Germinal center (tissue), 1 donor: ENCODE results near the gene PARP16.
"Not testable (repeated sequence)": the region's sequence is repeated elsewhere in the genome, so short reads cannot be mapped to it uniquely, and the experiment has no call there.

Experiments
- DNase-seq: peaks from one replicate; pipeline ENCODE4 v3.0.0; 2012; ENCODE audit warnings: mixed read lengths, low spot score

PARP16 gene

DNA sequence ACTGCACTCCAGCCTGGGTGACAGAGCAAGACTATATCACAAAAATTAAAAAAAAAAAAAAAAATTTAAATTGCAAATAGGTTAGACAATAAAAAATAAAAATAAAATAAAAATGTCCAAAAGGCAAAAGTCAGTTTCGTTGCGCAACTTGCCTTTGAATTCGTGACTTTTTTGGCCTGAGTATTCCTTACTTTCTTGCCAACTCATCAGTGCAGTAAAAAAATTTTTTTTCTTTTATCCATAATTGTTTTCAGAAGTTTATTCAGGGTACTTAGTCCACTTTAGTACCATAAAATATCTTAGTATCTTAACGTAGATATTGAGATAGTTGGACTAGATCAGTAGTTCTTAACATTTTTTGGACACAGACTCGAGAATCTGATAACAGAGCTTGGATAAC lies 53.0 kb downstream of the PARP16 start:
- DNase-seq = no peak

DNA sequence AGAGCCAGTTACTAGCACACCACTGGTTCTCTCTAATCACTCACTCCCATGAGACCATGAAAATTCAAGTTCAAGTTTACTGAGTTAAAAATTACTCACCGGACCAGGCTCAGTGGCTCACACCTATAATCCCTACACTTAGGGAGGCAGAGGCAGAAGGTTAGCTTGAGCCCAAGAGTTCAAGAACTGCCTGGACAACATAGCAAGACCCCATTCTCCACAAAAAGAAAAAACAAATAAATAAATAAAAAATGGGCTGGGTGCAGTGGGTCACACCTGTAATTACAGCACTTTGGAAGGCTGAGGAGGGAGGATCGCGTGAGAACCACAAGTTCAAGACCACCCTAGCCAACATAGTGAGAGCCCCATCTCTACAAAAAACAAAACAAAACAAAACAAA lies 54.2 kb downstream of the PARP16 start:
- no peak for DNase-seq

DNA sequence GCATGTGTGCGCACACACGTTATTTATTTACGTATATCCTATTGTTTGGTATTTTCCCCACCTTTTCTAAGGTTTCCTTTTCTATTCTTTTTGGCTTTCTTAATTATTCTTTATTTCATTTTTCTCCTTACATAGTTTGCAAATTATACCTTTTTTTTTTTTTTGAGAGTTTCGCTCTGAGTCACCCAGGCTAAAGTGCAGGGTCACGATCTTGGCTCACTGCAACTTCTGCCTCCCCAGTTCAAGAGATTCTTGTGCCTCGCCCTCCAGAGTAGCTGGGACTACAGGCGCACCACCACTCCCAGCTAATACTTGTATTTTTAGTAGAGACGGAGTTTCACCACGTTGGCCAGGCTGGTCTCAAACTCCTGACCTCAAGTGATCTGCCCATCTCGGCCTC lies 55.4 kb downstream of the PARP16 start:
- no peak for DNase-seq

DNA sequence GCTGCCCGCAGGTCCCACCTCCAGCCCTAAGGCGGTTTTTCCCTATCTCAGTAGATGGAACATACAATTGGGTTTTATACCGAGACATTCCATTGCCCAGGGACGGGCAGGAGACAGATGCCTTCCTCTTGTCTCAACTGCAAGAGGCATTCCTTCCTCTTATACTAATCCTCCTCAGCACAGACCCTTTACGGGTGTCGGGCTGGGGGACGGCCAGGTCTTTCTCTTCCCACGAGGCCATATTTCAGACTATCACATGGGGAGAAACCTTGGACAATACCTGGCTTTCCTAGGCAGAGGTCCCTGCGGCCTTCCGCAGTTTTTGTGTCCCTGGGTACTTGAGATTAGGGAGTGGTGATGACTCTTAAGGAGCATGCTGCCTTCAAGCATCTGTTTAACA lies 59.8 kb downstream of the PARP16 start:
- DNase-seq = not testable (repeated sequence)

DNA sequence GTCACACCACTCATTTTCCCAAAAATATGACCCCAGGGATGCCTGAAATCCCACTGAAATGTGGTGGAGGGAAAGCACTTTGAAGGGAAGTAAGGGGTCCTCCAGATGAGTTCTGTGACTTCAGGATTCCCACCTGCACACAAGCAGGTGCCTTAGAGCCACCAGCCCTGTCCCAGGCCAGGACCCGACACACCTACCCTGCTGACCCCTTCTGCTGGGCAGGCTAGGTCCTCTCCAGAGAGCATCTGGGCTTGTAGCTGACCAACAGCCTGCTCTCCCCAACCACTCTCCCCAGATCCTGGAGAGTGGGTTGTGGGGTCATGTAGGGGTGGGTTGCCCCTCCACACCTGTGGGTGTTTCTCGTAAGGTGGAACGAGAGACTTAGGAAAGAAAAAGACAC lies 60.5 kb downstream of the PARP16 start:
- DNase-seq = no peak

DNA sequence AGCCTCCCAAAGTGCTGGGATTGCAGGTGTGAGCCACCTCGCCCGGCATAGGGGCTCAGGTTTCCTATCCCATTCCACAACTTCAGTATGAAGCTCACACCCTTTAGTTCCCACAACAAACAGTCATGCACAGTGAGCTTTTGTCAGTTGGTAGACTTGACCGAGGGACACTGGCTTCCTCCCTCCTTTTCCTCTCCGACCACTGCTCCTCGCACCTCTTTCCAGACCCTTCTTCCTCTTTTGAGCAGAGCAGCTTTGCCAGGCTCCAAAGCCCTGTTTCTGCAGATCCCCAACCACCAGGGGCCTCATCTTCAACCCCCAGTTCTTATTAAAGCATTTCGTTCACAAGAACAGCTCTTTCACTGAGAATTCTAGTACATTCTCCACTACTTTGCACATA lies 62.7 kb downstream of the PARP16 start:
- no peak for DNase-seq

DNA sequence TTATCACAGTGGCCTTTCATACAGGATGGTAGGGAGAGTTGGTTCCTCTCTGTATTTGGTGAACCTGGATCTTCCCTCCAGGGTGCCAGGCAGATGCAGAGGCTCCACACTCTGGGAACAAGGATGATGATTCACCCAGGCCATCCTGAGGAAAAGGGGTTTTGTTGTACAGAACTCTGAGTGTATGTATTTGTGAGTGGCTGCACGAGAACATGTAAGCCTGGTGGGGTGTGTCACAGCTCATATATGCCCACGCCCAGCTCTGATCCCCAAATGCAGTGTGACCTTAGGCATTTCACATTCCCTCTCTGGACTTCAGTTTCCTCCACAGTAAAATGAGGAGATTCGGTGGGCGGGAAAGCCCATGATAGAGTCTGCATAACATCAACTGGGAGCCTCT lies 63.8 kb downstream of the PARP16 start:
- DNase-seq = no peak

DNA sequence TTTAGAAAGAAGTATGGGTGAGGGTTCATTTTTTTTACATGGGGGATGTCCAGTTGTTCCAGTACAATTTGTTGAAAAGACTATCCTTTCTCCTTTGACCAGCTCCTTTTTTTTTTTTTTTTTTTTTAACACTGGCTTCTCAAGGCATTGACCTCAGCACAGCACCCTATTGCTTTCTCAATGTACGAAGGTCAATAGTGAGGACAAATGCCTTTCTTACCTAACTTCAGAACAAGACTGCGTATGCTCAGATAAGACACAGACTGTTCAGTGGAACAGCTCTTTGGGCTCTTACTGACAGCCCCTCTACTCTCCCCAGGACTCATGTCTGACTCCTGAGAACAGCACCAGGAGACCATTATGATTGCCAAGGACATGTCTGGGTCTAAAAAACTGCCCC lies 65.0 kb downstream of the PARP16 start:
- no peak for DNase-seq

DNA sequence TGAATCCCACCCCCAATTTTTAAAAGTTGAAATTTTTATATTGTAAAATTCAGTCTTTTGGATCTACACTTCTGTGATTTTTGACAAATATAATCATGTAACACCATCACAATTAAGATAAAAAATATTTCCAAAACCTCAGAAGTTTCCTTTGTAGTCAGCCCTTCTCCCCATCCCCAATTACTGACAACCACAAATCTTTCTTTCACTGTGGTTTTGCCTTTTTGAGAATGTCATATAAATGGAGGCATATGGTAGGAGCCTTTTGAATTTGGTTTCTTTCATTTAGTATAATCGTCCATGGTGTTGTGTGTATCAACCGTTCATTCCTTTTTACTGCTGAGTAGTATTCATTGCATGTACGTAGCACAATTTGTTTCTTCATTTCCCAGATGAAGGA lies 67.5 kb downstream of the PARP16 start:
- DNase-seq = no peak

DNA sequence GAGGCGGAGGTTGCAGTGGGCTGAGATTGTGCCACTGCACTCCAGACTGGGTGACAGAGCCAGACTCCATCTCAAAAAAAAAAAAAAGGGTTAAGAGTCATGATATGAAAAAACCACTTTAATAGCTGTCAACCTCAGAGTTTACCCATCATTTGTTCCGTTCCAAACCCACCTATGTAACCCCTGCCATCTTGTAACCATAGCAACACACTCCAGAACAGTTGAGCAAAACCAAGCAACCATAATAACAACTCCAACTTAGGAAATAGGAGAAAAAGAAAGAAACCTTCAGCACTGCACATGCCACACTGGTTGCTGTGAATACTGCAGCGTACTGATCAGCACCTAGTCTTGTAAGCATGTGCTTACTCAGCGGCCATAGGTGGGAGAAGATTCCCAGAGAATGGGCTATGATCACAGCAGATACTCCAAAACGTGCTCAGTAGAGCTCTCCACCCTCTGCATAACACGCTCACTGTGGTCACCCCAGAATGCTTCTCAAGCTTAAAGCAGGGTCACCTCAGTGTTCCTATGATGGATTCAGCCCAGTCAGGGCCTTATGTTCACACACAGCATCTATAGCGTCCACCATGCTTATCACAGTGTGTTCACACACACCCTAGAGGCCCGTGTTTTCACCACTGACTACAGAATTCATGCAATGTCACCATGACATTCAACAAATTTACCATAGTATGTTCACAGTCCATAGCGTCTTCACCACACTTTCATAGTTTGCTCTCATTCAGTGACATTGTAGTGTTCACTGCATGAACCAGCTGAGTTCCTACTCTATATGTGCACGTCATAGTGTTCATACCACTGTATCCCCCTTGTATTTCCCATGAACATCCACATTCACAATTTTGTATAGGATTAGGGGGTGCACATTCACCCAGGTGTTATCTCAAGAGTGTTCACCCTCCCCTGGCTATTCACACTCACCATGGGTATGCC lies 68.9 kb downstream of the PARP16 start:
- DNase-seq = no peak

DNA sequence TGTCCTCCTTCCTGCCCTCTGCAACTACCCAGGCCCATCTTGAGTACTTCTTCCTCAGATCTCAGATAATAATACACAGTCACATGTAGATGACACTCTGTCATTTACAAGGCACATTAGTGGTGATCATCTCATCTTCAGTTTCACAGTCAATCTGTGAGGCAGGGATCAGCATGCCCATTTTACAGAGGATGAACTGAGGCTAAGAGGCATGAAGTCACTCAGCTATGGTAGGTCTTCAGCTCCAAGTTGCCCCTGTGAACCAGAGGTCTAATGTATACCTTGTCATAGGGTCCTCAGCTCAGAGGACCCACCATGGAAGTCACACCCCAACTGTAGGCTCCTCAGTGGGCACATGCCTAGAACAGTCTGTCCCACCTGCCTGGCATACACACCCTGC lies 71.2 kb downstream of the PARP16 start:
- no peak for DNase-seq

DNA sequence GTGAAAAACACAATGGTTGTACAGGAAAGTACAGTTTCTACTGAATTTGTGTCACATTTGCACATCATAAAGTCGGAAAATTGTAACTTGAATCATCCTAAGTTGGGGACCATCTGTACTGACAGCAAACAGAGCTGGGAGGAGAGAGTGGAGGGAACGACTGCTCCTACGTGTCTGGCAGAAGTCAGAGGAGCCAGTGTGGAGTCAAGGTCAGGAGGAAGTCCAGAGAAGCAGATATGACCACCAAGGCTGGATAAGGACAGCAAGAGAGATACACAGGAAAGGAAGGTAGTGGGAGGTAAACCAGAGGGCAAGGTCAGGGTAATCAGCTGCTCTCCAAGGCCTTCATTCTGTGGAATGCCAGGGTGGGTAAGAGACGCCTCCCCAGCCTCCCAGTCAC lies 72.7 kb downstream of the PARP16 start:
- no peak for DNase-seq

DNA sequence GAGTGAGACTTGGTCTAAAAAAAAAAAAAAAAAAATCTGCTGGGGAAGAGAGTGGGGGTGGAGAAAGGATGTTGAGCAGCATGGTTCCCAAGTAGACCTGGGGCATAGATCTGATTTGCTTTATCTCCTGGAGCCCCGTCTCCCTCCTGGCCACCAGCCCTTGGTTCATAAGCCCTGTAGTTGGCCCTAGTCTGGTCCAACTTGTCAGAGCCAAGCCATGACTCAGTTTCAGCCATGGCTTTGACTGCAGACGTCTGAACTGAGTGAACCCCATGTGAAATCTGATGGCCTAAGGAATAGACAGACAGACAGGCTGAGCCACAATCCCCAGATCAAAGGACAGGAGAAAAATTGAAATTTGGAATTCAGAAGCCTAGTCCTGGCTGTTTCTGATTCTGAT lies 73.4 kb downstream of the PARP16 start:
- DNase-seq = no peak

DNA sequence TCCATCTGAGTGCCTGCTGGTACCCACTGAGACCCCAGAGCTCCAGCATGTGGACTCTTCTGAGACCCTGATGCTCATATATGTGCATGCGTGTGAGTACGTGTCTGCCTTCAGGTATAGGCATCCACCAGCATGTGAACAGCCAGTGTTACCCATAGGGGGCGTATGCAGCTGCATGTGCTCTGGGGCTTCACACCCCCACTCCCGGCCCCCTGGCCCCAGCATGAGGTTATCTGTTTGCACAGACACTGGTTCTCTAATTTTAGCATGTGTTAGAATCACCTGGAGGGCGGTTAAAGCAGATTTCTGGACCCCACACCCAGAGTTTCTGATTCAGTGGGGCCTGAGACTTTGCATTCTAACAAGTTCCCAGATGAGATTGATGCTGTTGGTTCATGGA lies 74.6 kb downstream of the PARP16 start:
- peak; percentile 57 for DNase-seq

DNA sequence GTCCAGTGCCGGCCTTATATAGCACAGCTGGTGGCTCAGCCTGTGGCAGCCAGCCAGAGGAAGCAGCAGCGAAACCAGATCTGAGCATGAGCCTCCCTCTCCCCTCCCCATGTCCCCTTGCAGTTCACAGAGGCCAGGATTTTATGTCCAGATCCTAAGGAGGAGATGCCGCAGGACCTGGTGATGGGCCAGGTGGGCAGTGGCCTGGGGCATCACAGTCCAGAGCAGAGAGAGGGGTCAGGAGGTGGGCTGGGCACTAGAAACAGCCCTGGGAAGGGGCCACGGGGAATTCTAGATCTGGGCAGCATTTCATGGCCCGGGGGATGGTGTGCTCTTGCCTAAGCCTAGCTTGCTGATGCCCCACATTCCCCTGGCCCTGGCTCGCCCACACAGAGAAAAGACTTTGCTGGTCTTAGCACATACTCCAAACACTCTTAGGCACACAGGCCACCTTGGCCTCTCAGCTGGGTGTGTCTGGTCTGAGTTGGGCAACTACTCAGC lies 75.2 kb downstream of the PARP16 start:
- no peak for DNase-seq

DNA sequence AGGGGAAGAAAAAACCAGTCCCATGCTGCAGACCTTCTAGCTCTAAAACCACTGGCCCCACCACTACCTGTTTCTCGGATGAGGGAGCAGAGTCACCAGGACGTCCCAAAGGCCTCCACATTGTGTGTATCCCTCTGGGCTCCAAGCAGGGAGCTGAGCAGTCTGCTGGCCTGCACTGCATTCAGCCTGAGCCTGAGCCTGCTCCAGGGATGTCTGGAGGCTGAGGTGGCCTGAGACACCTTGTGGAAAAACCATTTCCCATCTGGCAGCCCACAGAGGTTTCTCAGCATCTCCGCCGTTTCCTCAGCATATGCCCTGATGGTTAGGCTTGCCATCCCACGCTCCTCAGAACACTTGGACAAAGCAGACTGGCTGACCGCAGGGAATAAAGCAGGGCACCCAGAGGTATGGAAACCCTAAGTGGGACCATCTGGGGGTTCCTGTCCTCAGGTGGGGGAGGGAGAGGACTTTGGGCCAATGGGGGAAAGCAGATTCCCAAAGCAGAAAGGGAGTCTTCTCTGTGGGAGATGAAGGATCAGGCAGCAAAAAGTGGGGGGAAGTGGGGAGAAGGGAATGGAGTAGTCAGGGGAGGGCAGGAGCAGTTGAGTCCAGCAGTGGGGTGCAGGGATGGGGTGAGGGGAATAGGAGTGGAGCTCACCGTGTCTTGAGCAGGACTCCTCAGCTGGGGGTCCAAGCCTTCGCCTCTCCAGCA lies 75.8 kb downstream of the PARP16 start, which contains the start of gene CILP:
CILP (minus strand) TSS at position 704 of the 712 bp plus-strand sequence. CDS start 1,718 bp downstream, outside the sequence.
- DNase-seq = no peak

DNA sequence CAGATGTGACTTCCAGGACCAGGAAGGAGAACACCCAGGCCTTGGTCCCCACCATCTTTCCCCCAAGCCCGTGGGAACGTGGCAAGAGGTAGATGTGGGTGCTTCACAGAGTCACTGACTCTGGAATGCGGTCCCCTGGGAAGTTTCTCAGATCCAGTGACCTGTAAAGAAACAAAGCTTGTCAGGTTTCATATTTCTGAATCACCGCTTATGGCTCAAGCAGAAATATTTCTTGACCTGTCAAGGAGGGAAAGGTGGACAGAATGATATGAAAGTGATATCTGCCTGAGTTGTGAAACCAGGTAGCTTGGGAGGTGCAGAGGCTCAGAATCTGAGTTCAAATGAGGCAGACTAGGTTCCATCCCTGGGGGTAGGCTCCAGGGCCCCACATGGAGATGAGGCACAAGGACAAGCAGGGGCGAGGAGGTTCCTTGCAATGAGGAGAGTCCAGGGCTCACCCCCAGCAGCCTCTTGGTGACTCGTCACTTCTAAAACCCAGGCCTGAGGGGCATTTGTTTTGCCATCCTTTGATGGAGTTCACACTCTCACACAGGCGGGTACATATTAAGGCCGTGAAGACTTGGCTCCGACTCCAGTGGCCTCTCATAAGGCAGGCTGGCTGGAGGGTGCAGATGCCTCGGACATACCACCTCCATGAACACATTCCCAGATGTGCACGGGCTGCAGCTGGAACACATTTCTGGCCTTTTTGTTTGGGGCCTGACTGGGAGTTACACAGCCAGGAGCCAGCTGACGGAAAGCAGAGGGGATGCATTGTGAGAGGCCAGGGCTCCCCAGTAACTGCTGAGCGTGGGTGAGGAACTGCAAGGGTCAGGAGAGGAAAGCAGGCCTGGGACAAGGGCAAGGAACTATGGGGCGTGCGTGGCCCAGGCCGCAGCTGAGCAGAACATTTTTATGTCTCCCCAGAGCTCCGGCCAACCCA lies 76.7 kb downstream of the PARP16 start:
- no peak for DNase-seq

DNA sequence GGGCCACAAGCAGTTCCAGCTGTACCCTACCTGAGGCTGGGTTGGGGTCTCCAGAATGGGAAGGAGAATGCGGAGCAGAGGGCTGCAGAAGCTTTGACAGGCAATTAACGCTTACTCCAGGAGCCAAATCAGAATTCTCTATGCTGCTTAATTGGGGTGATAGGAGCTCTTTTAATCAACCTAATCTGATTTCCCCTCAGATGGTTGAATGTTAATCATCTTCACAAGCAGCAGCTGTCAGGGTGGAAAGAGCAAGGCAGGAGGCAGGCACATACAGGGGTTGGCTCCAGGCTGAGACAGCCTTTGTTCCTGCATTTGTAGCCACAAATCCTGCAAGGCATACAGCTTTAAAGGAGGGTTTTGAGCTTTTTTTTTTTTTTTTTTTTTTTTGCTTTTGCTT lies 78.0 kb downstream of the PARP16 start:
- no peak for DNase-seq
